DMS79 (cell line): ENCODE measurements around the gene FOXP1.

Experiments used
- DNase-seq: peaks from one replicate; lab custom pipeline; 2025; lab: John Stamatoyannopoulos, UW

FOXP1 gene

DNA sequence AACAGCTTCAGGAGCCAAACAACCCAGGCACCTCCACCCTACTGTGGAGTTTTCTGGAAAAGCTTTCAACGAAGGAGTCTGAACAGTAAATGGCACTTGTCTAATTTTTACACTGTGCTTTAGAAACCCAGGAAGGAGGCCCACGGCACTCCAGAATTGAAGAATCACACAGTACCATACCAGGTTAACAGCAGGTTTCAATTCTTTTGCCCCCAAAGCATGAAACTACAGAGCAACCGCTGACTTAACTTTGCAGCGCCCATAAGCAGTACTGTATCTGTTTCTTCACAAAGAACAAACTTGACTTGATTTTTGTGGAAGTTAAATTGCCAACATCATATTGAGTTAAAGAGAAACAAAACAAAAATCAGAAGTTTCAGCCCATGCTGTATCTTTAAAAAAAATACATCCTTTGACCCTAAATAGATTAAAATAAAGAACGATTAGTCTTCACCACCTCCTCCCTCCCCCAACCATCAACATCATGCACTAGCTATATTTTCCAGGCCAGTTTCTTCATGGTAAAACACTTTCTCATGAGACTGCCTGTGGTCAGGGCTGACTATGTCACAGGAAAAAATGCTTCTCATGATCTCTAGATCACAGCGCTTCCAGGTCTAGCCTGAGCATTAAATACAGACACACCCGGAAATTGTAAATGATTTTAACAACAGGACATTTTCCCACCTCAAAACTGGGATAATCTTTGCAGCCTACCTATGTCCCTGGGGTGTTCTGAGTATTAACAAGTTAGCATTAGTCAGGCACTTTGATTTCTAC, 456.3 kb downstream of the FOXP1 start:
- DNase-seq: no peak

DNA sequence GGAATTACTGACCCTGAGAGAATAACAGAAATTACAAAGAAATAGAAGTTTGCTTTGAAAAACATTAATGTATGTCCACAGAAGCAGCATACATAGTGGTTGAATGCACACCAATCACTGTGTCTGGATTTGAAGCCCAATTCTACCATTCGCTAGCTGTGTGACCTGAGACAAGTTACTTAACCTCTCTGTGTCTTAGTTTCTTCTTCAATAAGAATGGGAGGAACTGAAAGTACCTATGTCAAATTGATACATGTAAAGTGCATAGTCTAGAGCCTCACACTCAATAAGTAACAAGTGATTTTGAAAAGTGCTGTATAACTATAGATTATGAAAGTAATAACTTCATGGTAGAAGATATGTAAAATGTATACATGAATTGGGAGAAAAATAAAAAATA, 457.8 kb downstream of the FOXP1 start:
- no peak for DNase-seq

GRCh38 chr3:71124048-71124447, 459.5 kb downstream of the FOXP1 start:
- DNase-seq: no peak

GRCh38 chr3:71122641-71123040, 460.9 kb downstream of the FOXP1 start:
- DNase-seq: no peak

GRCh38 chr3:71121429-71122167, 461.9 kb downstream of the FOXP1 start:
- DNase-seq: no peak

- DNase-seq: no peak
Observed at GRCh38 chr3:71120012-71120411, 463.5 kb downstream of the FOXP1 start.

DNA sequence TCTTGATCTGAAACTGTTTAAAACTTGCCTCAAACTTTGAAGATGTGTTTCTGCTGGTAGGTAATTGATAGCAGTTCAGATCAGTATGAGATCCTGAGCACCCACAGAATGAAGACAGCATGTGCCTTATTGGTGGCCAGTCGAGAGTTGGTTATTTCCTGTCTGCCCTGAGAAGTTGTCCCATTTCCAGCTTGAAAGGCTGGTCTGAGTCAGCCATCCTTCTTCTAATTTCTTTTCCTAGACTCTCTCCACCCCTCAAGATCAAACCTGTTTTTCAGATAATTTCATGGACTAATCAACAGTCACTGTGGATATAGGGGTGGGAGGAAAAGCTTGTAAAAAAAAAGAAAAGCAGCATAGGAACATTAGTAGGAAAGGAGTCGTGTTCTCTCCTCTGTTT, 464.4 kb downstream of the FOXP1 start:
- no peak for DNase-seq

- DNase-seq: no peak
Observed at GRCh38 chr3:71118436-71118835, 465.1 kb downstream of the FOXP1 start.

- DNase-seq: no peak
Observed at GRCh38 chr3:71117572-71118247, 465.8 kb downstream of the FOXP1 start.

DNA sequence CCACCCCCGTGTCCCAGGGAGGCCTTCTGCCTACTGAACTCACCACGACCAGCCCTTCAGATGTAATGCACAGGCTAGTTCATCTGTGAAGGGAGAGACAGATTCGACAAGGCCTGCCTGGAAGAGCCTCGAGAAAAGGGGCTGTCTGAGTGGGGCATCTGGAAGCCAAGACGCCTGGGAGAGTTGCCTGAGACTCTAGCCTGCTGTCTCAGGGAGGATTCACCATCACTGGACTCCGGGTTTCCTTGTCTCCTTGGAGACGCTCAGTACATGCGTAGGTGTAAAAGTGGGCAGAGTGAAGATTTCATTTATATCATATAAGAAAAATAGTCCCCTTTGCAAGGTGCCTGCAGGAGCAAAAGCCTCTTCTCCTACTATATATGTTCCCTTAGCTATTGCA, 468.9 kb downstream of the FOXP1 start:
- DNase-seq: no peak

- no peak for DNase-seq
Observed at GRCh38 chr3:71112576-71112975, 471.0 kb downstream of the FOXP1 start.

- no peak for DNase-seq
Observed at GRCh38 chr3:71111784-71112440, 471.6 kb downstream of the FOXP1 start.

DNA sequence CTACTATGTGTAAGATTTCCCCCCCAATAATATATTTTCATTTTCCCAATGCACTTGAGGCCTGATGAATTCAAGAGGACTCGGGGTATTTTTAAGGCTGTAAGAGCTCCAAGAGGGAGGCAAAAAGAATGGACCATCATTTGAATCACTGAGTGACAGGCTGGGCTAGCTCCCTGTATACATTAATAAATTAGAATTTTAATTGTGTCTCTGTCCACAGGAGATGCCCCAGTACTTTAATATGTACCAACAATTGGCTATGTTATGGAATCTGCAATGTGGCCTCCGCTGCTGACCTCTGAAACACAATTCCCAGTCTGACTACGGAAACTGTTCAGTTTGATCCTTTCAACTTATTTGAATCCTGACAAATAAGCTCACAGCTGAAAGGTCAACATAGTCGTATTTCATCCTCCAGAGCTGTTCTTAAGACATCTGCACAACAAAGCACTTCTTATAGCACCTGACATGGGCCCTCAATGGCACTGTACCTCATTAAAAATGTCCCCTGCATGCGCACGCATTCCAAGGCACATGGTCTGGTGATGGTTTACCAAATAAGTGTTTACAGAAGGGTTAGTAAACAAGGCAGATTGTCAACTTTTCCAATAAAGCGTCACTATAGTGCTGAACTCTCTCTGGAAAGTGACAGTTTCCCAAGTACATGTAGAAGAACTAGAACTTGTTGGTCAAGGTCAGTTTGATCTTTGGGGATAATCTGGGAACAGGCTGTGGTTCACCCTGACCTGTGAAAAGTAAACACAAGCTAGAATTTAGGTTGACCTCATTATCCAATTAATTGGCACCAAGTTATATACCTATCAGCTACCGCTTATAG, 472.9 kb downstream of the FOXP1 start:
- DNase-seq: no peak

DNA sequence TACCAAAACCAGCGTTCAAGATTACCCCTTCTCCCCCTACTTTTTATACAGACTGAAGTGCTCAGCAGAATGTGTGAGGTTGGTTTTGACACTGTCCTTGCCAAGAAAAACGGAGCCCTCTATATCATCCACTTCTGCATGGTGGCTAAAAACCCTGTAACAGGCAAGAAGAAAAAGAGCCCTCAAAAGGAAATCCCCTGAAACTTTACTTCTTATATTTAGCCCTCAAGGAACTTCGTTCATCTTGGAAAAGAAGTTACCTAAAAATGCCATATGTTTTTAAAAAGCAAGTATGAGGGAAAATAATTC, 473.6 kb downstream of the FOXP1 start:
- DNase-seq: no peak

DNA sequence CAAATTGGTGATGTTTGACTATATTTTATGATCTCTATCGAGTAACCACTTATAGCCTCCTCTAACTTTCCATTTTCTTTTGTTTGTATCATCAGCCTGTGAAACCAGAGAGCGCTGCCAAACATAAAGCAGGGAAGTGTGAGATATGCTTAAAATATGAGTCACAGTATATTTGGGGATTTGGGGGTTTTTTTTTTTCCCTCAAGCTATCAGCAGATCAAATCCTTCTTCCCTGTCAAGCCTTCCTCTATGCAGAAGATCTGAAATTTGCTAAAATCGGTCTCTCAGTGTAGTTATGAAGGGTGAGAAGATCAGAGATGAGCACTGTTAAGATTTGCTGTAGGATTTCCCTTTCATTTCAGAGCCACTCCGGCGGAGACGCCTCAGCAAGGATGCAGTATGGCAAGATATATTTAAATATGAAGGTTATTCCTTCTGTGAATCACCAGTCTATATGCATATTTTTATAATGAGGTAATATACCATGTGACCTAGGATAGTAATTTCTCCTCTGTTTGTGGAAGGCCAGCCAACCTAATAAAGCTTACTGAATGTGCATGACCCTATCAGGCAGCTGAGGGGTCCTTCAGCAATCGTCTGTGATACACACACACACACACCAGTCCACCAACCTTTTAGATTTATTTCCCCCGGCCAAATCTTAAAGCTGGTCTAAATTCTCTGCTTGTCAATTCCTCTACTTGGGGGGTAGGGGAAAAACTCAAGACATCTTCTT, 474.1 kb downstream of the FOXP1 start:
- DNase-seq: no peak

DNA sequence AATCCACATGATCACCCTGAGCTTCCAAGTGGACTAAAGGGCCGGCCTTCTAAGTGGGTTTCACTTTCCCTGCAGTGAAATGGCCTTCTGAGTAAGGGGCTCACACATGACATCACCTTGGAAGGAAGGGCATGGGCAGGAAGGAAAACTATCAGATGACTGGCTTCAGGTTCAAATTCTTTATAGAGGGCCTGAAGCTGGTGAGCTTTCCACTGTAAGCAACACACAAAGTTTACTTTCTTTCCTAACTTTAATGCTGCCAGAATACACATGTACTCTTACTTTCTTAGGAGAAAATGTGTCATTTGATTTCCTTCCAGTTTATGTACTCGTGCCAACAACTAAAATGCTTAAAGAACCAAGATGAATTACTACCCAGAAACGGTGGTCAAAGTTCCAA, 475.6 kb downstream of the FOXP1 start:
- DNase-seq: no peak

GRCh38 chr3:71104976-71105375, 478.6 kb downstream of the FOXP1 start:
- no peak for DNase-seq

GRCh38 chr3:71104556-71104955, 479.0 kb downstream of the FOXP1 start:
- DNase-seq: no peak

DNA sequence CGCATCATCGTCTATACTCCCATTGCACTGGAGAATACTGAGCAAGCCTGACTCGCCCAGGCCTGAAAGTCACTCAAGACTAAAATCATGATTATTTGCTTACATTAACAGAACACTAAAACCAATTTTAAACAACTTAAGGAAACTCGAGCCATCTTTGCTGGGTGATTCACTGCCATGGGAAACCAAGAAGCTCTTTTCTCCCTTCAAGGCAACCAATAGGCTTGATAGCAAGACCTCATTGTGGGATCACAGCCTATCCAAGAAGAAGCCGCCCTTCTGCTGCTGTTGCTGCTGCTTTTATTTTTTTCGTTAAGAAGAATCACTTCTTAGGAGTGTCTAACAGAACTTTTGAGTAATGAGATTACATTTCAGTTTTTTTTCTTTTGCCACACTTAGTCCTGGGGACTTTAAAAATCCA, 479.4 kb downstream of the FOXP1 start:
- no peak for DNase-seq

DNA sequence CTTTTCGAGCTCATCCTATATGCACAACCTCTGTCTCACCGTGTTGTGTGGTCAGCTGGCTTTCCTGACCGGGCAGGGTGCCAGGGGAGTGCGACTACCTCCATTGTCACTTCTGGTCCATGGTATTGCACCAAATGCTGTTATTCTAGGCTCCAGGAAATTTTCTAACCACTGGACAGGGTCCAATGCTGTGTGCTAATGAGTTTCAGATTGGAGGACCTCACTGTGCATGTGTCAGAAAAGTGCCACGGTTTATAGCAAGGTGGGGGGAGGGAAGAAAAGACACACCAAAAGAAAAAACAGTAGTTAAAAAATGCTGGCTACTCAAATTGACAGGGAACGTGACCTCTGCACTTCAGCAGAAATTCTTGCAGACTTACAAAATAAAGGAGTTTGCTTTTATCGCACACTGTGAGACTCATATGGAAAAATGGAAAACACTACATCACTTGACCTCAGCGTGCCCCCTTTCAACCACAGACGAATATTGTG, 480.1 kb downstream of the FOXP1 start:
- no peak for DNase-seq
